GOT3 (cell line): ENCODE data around the gene GPRC5D.
A peak's percentile ranks its signal among the peaks of the same experiment; 100 is the strongest.

Experiments
- DNase-seq: peaks from one replicate; lab custom pipeline; 2025; ENCODE audit warnings: mixed read lengths; lab: John Stamatoyannopoulos, UW

Gene GPRC5D

GRCh38 chr12:12952036-12952435, at the start of gene GPRC5D:
Gene GPRC5D (minus strand): TSS chr12:12952170. CDS start chr12:12950384, 1,786 bp downstream.
- DNase-seq = no peak

- DNase-seq = no peak
Measured at GRCh38 chr12:13001775-13002040, 49.7 kb upstream of the GPRC5D start.

GRCh38 chr12:13000925-13001774, 49.2 kb upstream of the GPRC5D start:
- peak; percentile 19 for DNase-seq

DNA sequence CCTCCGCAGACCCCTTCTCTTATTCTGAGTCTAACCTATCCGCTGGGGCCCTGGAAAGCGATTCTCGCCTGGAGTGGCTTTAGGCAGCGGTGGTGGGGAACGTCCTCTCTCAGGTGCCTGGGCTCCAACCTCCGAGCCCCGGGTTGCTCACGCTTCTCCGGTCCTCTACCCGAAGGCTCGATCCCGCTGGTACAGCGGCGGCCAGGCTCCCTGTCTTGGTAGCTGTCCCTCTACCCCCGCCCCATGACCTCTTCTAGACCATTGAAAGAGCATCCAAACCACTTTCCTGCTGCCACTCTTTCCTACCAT, 48.6 kb upstream of the GPRC5D start:
- no peak for DNase-seq

DNA sequence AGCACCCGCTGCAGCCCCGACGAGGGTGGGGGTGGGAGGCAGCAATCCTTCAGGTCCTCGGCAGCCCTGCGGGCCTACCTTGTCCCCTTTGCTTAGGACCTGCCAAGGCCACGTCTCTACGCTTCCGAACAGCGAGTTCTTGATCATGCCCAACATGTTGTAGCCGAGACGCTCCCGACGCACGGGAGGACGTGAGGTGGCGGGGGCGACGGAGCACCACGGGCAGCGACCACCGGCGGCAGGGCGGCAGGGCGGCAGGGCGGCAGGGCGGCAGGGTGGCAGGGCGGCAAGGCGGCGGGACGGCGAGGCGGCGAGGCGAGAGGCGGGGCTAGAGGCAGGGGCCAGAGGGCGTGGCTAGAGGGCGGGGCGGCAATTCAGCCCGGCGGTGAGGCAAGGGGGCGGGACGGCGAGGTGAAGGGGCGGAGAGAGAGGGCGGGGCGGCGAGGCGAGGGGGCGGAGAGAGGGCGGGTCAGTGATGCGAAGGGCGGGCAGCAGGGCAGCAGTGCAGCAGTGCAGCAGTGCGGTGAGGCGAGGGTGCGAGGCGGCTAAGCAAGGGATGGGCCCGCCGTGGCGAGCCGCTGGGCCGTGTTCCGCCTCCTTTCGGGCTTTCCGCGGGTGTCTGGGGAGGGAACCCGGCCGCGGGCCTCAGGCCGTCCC, 48.1 kb upstream of the GPRC5D start, which contains the start of gene HEBP1:
Gene HEBP1, minus strand, starts transcription at position 307 of the 657 bp plus-strand sequence. Its CDS starts 151 bp downstream, at position 156.
- DNase-seq = peak; percentile 84

DNA sequence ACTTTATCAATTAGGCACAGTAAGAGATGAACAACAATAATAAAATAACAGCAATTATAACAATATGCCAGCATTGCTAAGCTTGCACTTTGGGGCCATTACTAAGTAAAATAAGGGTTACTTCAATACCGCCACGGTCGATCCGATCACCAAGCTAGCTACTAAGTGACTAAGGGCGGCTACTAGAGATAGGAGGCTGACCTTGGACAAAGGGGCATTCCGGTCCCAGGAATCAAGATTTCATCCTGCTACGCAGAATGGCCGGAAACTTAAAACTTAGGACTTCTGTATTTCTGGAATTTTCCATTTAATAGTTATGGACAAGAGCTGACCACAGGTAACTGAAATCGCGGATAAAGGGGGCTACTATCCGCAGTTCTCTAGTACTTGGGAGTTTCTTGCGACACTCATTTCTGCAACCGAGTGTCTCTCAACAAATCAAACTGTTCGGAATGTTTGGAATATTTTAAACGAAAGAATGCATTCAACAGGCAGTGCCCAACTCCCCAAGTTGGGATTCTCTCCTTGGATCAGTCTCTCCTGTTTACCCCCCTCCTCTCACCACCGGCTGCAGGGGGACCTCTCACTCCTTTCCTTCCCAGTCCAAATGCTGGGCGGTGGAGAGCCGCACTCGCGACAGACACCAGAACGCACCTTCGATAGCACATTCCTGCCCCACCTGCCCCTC, 47.4 kb upstream of the GPRC5D start:
- DNase-seq = no peak

DNA sequence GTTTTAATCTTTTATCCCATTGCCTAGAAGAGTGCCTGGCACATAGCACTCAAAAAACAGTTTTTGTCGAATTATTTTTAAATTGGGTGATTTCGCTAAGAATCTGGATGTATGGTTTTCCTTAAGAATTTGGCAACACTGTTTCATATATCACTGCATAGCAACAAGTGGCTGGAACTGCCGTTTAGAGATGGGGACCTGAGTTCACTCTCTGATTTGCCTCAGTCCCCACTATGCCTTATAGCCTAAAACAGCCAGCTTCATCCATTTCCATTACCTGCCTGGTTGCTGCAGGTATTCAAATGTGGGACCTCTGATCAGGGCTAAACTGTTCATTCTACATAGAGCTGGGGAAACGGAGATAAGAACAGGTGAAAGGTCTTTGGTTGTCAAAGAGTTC, 46.3 kb upstream of the GPRC5D start:
- no peak for DNase-seq

DNA sequence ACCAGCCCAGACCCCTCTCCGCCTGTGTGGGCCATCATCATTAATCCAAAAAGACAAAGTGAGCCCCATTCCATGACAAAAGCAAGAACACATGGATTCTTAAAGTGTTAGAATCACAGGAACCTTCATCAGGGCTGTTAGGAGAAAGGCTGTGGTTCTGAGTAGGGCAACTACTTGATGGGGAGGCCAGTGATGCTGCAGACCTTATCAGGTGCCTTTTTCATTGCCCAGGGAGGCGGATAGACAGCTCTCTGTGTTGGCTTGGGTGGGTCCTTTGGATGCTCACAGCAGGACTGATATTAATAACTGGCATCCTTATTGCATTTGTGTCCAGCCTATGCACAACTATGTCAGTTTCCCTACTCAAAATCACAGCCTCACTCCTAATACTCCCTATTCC, 45.8 kb upstream of the GPRC5D start:
- DNase-seq = no peak

DNA sequence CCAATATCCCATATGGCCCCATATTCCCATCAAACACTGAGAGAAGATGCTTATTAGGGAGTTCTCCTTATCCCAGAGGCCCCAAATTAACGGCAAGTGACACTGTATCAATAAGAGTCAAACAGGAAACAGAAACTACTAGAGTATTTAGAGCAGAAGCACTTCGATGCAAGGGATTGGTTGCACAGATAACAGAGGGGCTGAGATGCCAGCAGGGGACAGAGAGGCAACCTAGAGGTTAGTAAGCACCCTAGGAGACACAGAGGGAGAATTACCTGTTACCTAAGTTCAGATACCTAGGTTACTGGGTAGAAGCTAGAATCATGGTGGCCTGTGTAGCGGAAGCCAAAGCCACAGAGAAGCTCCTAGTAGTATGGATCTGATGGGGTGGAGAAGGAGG, 45.2 kb upstream of the GPRC5D start:
- no peak for DNase-seq

DNA sequence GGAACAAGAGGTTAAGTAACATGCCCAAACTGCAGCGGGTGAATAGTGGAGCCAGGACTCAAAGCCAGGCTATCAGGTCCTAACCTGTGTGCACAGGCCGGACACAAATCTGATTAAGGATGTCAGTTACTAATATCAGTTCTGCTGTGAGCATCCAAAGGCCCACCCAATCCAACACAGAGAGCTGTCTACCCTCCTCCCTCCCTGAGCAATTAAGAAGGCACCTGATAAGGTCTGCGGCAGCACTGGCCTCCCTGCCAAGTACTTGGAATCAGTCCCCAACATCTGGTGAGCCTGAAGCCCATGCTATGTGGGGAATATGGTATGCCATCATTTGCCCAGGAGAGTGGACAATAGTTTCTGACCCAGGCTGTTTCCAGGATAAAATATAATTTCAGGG, 44.2 kb upstream of the GPRC5D start:
- no peak for DNase-seq

DNA sequence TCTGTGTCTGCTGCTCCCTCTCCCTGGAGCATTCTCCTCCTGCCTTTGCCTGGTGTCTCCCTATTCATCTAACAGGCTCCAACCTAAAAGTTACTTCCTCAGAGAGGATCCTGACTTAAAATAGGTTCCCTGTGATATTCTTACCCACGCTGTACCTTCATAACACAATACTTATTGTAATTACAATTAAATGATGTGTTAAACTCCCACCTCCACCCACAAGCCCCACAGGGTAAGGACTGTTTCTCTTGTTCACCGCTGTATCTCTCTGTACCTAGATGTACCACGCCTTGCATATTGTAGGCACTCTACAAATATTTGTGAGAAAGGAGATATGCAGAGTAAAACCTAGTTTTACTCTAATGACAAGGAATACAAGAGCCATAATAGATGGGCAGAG, 43.1 kb upstream of the GPRC5D start:
- no peak for DNase-seq

- no peak for DNase-seq
Measured at GRCh38 chr12:12993367-12993766, 41.4 kb upstream of the GPRC5D start.

DNA sequence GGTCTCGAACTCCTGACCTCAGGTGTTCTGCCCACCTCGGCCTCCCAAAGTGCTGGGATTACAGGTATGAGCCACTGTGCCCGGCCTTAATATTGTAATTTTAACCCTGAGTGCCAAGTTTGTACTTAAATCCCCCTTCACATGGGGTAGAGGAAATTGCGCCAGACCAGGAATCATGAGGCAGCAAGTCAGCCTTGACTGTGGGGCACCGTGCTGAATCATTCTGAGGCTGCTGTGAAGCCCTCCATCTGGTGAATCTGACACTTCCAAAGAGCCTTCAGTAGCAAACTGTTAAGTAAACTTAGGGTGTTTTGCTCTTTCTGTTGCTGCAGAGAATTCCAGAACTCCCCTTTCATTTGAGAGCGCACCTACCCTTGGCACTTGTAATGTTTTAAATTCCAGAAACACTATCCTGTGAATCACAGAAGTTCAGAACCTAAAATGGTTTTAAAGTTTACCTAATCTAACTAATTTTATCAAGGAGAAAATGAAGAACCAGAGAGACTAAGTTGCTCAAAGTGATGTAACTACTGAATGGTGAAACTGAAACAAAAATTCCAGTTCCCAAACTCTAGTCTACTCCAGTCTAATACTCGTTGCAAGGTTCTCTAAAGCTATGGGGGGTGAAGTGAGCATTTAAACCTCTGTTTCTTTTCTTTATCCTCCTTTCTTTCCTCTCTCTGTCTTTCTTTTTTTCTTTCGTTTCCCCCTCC, 40.6 kb upstream of the GPRC5D start:
- DNase-seq = no peak

DNA sequence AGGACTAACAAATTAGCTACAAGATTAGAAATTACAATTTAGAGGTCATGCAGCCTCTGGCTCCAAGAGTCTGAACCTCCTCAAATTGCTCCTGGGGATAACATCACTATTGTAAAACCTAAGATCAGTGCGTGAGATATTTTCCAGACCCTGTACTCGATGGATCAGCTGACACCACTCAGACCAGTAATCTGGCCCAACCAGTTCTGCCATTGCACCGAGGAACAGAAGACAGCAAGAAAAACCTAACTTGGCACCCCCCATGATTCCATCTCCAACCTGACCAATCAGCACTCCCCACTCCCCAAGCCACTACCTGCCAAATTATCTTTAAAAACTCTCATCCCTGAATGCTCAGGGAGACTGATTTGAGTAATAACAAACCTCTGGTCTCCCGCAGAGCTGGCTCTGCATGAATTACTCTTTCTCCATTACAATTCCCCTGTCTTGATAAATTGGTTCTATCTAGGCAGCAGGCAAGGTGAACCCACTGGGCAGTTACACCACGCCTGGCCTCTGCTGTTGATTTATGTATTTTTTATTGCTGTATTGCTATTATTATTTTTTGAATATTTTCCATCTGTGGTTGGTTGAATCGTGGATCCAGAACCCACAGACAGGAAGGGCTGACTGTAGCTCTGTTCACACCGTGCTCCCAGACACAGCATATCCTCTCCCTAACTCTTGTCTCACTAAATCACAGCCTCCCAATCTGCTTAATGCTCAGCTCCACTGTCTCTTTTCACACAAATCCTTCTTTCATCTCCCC, 38.9 kb upstream of the GPRC5D start:
- no peak for DNase-seq

DNA sequence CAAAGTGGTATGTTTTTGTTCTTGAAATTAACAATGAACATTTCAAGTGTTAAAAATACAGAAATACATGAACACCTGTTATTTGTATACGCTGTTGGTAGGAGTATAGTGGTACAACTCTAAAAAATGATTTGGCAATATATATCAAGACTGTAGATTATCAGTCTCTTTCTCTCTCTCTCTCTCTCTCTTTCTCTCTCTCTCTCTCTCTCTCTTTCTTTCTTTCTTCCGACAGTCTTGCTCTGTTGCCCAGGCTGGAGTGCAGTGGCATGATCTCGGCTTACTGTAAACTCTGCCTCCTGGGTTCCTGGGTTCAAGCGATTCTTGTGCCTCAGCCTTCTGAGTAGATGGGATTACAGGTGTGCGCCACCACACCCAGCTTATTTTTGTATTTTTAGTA, 35.5 kb upstream of the GPRC5D start:
- DNase-seq = no peak

GRCh38 chr12:12986775-12987331, 34.9 kb upstream of the GPRC5D start:
- DNase-seq = no peak

- no peak for DNase-seq
Measured at GRCh38 chr12:12985817-12986408, 33.9 kb upstream of the GPRC5D start.

GRCh38 chr12:12984149-12984548, 32.2 kb upstream of the GPRC5D start:
- DNase-seq = no peak

- no peak for DNase-seq
Measured at GRCh38 chr12:12983420-12984035, 31.6 kb upstream of the GPRC5D start.

DNA sequence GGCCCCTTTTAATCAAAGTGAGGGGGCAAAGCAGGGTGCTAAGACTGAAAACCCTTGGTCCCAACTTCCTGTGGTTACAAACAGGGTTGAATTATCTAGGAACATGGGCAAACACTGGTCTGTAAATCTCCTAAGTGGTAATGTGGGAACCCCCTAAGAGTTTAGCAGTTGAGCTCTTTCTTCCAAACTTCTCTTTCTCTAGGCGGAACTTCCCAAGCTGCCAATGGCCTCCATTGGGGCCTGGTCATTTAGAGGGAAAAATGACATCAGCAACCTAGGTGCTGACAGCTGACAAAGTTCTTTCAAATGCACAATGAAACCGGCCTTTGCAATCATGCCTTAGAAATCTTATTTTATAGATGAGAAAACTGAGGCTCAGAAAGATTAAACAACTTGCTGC, 30.4 kb upstream of the GPRC5D start:
- DNase-seq = no peak
